SU-DHL-6 (cell line): ENCODE measurements around the gene IGFBP7.

Experiments used
- H2AFZ ChIP-seq: fragments of 200-600 bp; sonication (generic); 2 replicates; pipeline ENCODE4 v1.6.1; 2014; ENCODE audit warnings: low read depth, mild to moderate bottlenecking, moderate library complexity, mixed read lengths, antibody characterized with exemption, low read length; ENCODE audit not compliant: severe bottlenecking
- H3F3A ChIP-seq: fragments of 200-600 bp; shearing (Covaris generic); 2 replicates; pipeline ENCODE4 v1.6.0; 2016; ENCODE audit warnings: antibody characterized with exemption, mild to moderate bottlenecking; ENCODE audit not compliant: insufficient read depth
- H3K27ac ChIP-seq: fragments of 200-600 bp; sonication (generic); 2 replicates; pipeline ENCODE4 v1.5.1; 2016; ENCODE audit warnings: low read depth, mild to moderate bottlenecking, low read length, moderate library complexity, mixed read lengths
- H3K27me3 ChIP-seq: fragments of 200-600 bp; sonication (generic), shearing (Covaris generic); 2 replicates; pipeline ENCODE4 v1.6.0; 2014; ENCODE audit warnings: mild to moderate bottlenecking, low read length
- H3K36me3 ChIP-seq: fragments of 200-600 bp; sonication (generic); 2 replicates; pipeline ENCODE4 v1.6.1; 2014; ENCODE audit warnings: mild to moderate bottlenecking, low read length, mixed read lengths
- H3K4me2 ChIP-seq: fragments of 300-600, 200-600 bp; shearing (Covaris generic), sonication (generic); 2 replicates; pipeline ENCODE4 v1.6.0; 2014; ENCODE audit warnings: low read length, low read depth, mild to moderate bottlenecking; ENCODE audit not compliant: poor library complexity, severe bottlenecking
- H3K4me3 ChIP-seq: fragments of 200-600 bp; sonication (generic); 2 replicates; pipeline ENCODE4 v1.5.1; 2014; ENCODE audit warnings: antibody characterized with exemption, low read length, mild to moderate bottlenecking, mixed read lengths; ENCODE audit not compliant: insufficient read depth, poor library complexity, severe bottlenecking
- H3K79me2 ChIP-seq: fragments of 200-600 bp; sonication (generic); 2 replicates; pipeline ENCODE4 v1.6.1; 2014; ENCODE audit warnings: mild to moderate bottlenecking, low read length, moderate library complexity; ENCODE audit not compliant: insufficient read depth
- H3K9ac ChIP-seq: fragments of 200-600 bp; sonication (generic); 2 replicates; pipeline ENCODE4 v1.7.0; 2014; ENCODE audit warnings: mild to moderate bottlenecking, low read length
- H3K9me2 ChIP-seq: fragments of 200-600 bp; sonication (generic); replicated peaks from 2 replicates; pipeline ENCODE4 v1.6.1; 2014; ENCODE audit warnings: low read length; ENCODE audit not compliant: insufficient read depth
- H3K9me3 ChIP-seq: fragments of 200-600 bp; sonication (generic); 2 replicates; pipeline ENCODE4 v1.6.1; 2014; ENCODE audit warnings: low read length, mixed read lengths; ENCODE audit not compliant: insufficient read depth
- H4K20me1 ChIP-seq: fragments of 200-600 bp; sonication (generic); 2 replicates; pipeline ENCODE4 v1.6.1; 2014; ENCODE audit warnings: low read depth, mild to moderate bottlenecking, antibody characterized with exemption, low read length, moderate library complexity, mixed read lengths
- CTCF ChIP-seq: fragments of 200-600 bp; sonication (generic); IDR thresholded peaks from one replicate; pipeline ENCODE4 v1.5.1; 2017; ENCODE audit warnings: antibody characterized with exemption, mild to moderate bottlenecking, low read length, moderate library complexity; ENCODE audit not compliant: insufficient read depth, poor library complexity, severe bottlenecking
- EZH2phosphoT487 ChIP-seq: fragments of 200-600 bp; sonication (generic), shearing (Covaris generic); conservative IDR thresholded peaks from 2 replicates; pipeline ENCODE4 v1.6.1; 2018; ENCODE audit warnings: mild to moderate bottlenecking, antibody characterized with exemption, low read length, moderate library complexity, mixed read lengths

IGFBP7 gene

GRCh38 chr4:56986192-56986591, 124.0 kb downstream of the IGFBP7 start:
- H3K36me3 ChIP-seq, result no peaks in the 10 kb centered on the region; the same call in 1 of the 2 replicates
- H3K9me2 ChIP-seq, result no peaks in the 10 kb centered on the region
- no peaks in the 10 kb centered on the region for H3K27me3 ChIP-seq
- TF ChIP-seq EZH2phosphoT487 (no peak), CTCF (no peak)
- no peak overlapping the region for H3K4me2 ChIP-seq
- no peak overlapping the region for H3K9ac ChIP-seq
- H3F3A ChIP-seq, result no peaks in the 10 kb centered on the region
- no peak overlapping the region for H2AFZ ChIP-seq
- H4K20me1 ChIP-seq, result 0 out of 2 replicates have a peak, but pooled peaks cover 11% of the 10 kb centered on the region
- H3K9me3 ChIP-seq, result no peaks in the 10 kb centered on the region
- no peak overlapping the region for H3K27ac ChIP-seq
- H3K4me3 ChIP-seq, result no peak overlapping the region
- H3K79me2 ChIP-seq, result peaks cover 83% of the 10 kb centered on the region

- Histone ChIP-seq H3F3A (no peaks in the 10 kb centered on the region; the same call in 1 of the 2 replicates), H4K20me1 (0 out of 2 replicates have a peak, but pooled peaks cover 14% of the 10 kb centered on the region), H3K79me2 (peaks cover 82% of the 10 kb centered on the region), H3K36me3 (no peaks in the 10 kb centered on the region; the same call in 1 of the 2 replicates), H3K4me3 (no peak overlapping the region), H3K9ac (peak overlapping the region; percentile 15; the same call in 1 of the 2 replicates), H3K4me2 (peak overlapping the region; percentile 70), H3K9me2 (no peaks in the 10 kb centered on the region), H3K9me3 (no peaks in the 10 kb centered on the region), H3K27me3 (no peaks in the 10 kb centered on the region), H2AFZ (no peak overlapping the region), H3K27ac (no peak overlapping the region)
- TF ChIP-seq CTCF (no peak), EZH2phosphoT487 (no peak)
Observed at GRCh38 chr4:56981795-56982201, 128.4 kb downstream of the IGFBP7 start.
